GM12878 (cell line): Measurements from ENCODE around the gene NTSR1. TPM values are rescaled to one million over a fixed set of nuclear protein-coding genes. Genes with fewer than 3 reads are reported as not detected.

ENCODE experiments used
- ATAC-seq: fragments of 200-7000 bp; cut with Tn5 transposase; 3 replicates; pipeline ENCODE4 v1.9.1; 2020; ENCODE audit warnings: mild to moderate bottlenecking, moderate library complexity
- BruUV-seq: library from RNA; stranded (reverse); fragments of 400-500 nt; replicated peaks from 2 replicates; lab custom pipeline; 2021; lab: Mats Ljungman, UMichigan
- CTCF ChIA-PET: fragments of 300-600 bp; sonication (Branson Sonifier 250); formaldehyde crosslinking; extraction: SDS; loops from one replicate; lab custom pipeline; 2021; ENCODE audit warnings: inconsistent platforms; lab: Yijun Ruan, JAX
- POLR2A ChIA-PET: fragments of 350-600 bp; formaldehyde crosslinking; extraction: SDS; loops from one replicate; lab custom pipeline; 2021; ENCODE audit warnings: inconsistent platforms; lab: Charles Lee
- RAD21 ChIA-PET: fragments of 300-600 bp; sonication (Branson Sonifier 250); formaldehyde crosslinking; loops from one replicate; lab custom pipeline; 2023; ENCODE audit warnings: antibody characterized with exemption; ENCODE audit not compliant: unreplicated experiment; lab: Charles Lee
- SMC1A ChIA-PET: fragments of 300-600 bp; sonication (Branson Sonifier 250); formaldehyde crosslinking; loops from one replicate; lab custom pipeline; 2023; ENCODE audit not compliant: unreplicated experiment, uncharacterized antibody; lab: Charles Lee
- DNase-seq: peaks from one replicate; pipeline ENCODE4 v3.0.0-alpha.2; 2011; ENCODE audit warnings: low read depth, low spot score
- FAIRE-seq: peaks from 3 replicates; lab custom pipeline; 2011; peaks lifted over from hg19 to GRCh38; lab: Jason Lieb, UNC
- H2AFZ ChIP-seq: 2 replicates; pipeline ENCODE4 v1.6.0; 2011; ENCODE audit warnings: low read depth, low read length, control low read depth; ENCODE audit not compliant: control insufficient read depth
- H3K27ac ChIP-seq: 2 replicates; pipeline ENCODE4 v1.5.1; 2011; ENCODE audit warnings: control low read depth; ENCODE audit not compliant: control insufficient read depth, insufficient read depth
- H3K27me3 ChIP-seq, 2 experiments: replicated peaks in 1 of 2; 2 replicates each; pipeline versions ENCODE4 v1.6.0 to v1.6.1; 2011; ENCODE audit warnings: low read length in 1 of 2; ENCODE audit not compliant: control insufficient read depth in 2 of 2, insufficient read depth in 2 of 2
- H3K36me3 ChIP-seq, 2 experiments: 2 replicates each; pipeline ENCODE4 v1.5.1; 2011; ENCODE audit warnings: low read length in 1 of 2; ENCODE audit not compliant: control insufficient read depth in 2 of 2, insufficient read depth in 2 of 2
- H3K4me1 ChIP-seq: 2 replicates; pipeline ENCODE4 v1.6.1; 2011; ENCODE audit warnings: mild to moderate bottlenecking, low read length, moderate library complexity, mixed read lengths; ENCODE audit not compliant: control insufficient read depth, insufficient read depth
- H3K4me2 ChIP-seq: 2 replicates; pipeline ENCODE4 v1.6.0; 2011; ENCODE audit warnings: control low read depth; ENCODE audit not compliant: control insufficient read depth, insufficient read depth
- H3K4me3 ChIP-seq: fragments of 200-600 bp; sonication (generic); 2 replicates; pipeline ENCODE4 v1.5.1; 2016
- H3K79me2 ChIP-seq: 2 replicates; pipeline ENCODE4 v1.6.0; 2011; ENCODE audit warnings: low read length; ENCODE audit not compliant: control insufficient read depth, insufficient read depth
- H3K9ac ChIP-seq: 2 replicates; pipeline ENCODE4 v1.8.0; 2011; ENCODE audit warnings: low read length, control low read depth, mixed read lengths; ENCODE audit not compliant: control insufficient read depth, insufficient read depth
- H3K9me3 ChIP-seq: replicated peaks from 3 replicates; pipeline ENCODE4 v1.5.1; 2011; ENCODE audit warnings: mild to moderate bottlenecking, low read length; ENCODE audit not compliant: control insufficient read depth, insufficient read depth
- H4K20me1 ChIP-seq: 2 replicates; pipeline ENCODE4 v1.6.0; 2011; ENCODE audit not compliant: control insufficient read depth, insufficient read depth
- BCL11A ChIP-seq: IDR thresholded peaks from 2 replicates; pipeline ENCODE4 v1.6.1; 2011; ENCODE audit warnings: low read depth, low read length
- BMI1 ChIP-seq: fragments of 450-650 bp; IDR thresholded peaks from 2 replicates; pipeline ENCODE4 v1.6.1; 2016; ENCODE audit warnings: mild to moderate bottlenecking, moderate library complexity, borderline replicate concordance
- CBX3 ChIP-seq: fragments of 200-600 bp; sonication (generic); IDR thresholded peaks from 2 replicates; pipeline ENCODE4 v1.6.1; 2016; ENCODE audit warnings: low read depth, borderline replicate concordance
- CEBPZ ChIP-seq: fragments of 150-350 bp; IDR thresholded peaks from 2 replicates; pipeline ENCODE4 v1.6.1; 2016; ENCODE audit warnings: low read depth, low read length
- JUNB ChIP-seq: IDR thresholded peaks from 2 replicates; pipeline ENCODE4 v1.6.1; 2016; ENCODE audit warnings: antibody characterized with exemption, mild to moderate bottlenecking
- KLF5 ChIP-seq: fragments of 450-650 bp; IDR thresholded peaks from 2 replicates; pipeline ENCODE4 v1.6.1; 2014; ENCODE audit warnings: mild to moderate bottlenecking; ENCODE audit not compliant: partially characterized antibody
- LARP7 ChIP-seq: fragments of 450-650 bp; IDR thresholded peaks from 2 replicates; pipeline ENCODE4 v1.6.1; 2017; ENCODE audit warnings: mild to moderate bottlenecking
- MLLT1 ChIP-seq: fragments of 450-650 bp; IDR thresholded peaks from 2 replicates; pipeline ENCODE4 v1.6.1; 2016; ENCODE audit warnings: mild to moderate bottlenecking
- NR2F1 ChIP-seq: fragments of 450-650 bp; conservative IDR thresholded peaks from 2 replicates; pipeline ENCODE4 v1.6.1; 2017; ENCODE audit warnings: mild to moderate bottlenecking
- PKNOX1 ChIP-seq: fragments of 450-650 bp; IDR thresholded peaks from 2 replicates; pipeline ENCODE4 v1.6.1; 2016; ENCODE audit warnings: mild to moderate bottlenecking
- ZNF274 ChIP-seq: IDR thresholded peaks from one replicate; pipeline ENCODE4 v1.8.0; 2011; ENCODE audit not compliant: insufficient read length, insufficient read depth
- ZNF687 ChIP-seq: fragments of 450-650 bp; IDR thresholded peaks from 2 replicates; pipeline ENCODE4 v1.6.1; 2017; ENCODE audit warnings: mild to moderate bottlenecking, moderate library complexity
- WGBS: methylation state at CpG from one replicate; pipeline ENCODE4 v1.1.6; 2016; ENCODE audit warnings: low lambda C conversion rate; ENCODE audit not compliant: insufficient replicate concordance, insufficient coverage; ENCODE audit errors: missing lambda C conversion rate; 5-methylcytosine and 5-hydroxymethylcytosine counted together
- in situ Hi-C: fragments of 300-500 bp; cut with MboI; formaldehyde crosslinking; loops from 9 replicates; pipeline ENCODE4 v1.14.3; 2018; ENCODE audit warnings: mixed read lengths
- intact Hi-C: fragments of 100-400 bp; cut with micrococcal nuclease; formaldehyde crosslinking; loops from one replicate; pipeline ENCODE4 v1.14.2; 2022; ENCODE audit not compliant: unreplicated experiment
- polyA plus RNA-seq, 11 experiments: library from polyadenylated mRNA; depleted of rRNA in 4 of 11; unstranded in 6 of 11; stranded (reverse) in 5 of 11; fragments of >200 nt; fragmentation: Nextera tagmentation in 4 of 11; fragmentation: Illumina TruSeq in 1 of 11; extraction: Ambion mirVana in 4 of 11; extraction: Trizol in 1 of 11; gene quantifications; 1 replicate in 1 of 11; 2 replicates in 10 of 11; pipeline versions ENCODE4 v1.2.1 to v1.2.3, GENCODE V29; 2011 to 2016; ENCODE audit warnings: inconsistent platforms in 2 of 11, missing spikeins in 2 of 11, low read depth in 1 of 11
- total RNA-seq, 4 experiments: library from RNA; depleted of rRNA in 3 of 4; stranded (reverse); fragments of >200 nt in 3 of 4; fragmentation: Illumina TruSeq in 1 of 4; extraction: Trizol in 1 of 4; gene quantifications; 2 replicates each; pipeline versions ENCODE4 v1.2.1 to v1.2.3, GENCODE V29; 2013 to 2021

The NTSR1 gene
- total and polyA plus RNA-seq, 10 of the 15 experiments (the other 5 are each of a cell fraction or from before 2014, with no cell fraction given) = not detected

- DNase-seq (no peak), FAIRE-seq (no peak), ATAC-seq (no peak)
- ChIA-PET CTCF (interaction anchor here (0.6 to 2.7 kb wide), 18 partner anchors 10 to 967 kb away, joined by 3 to 24 read pairs (median 6); no protein-coding TSS in a partner anchor), SMC1A (interaction anchor here (0.9 to 2.0 kb wide), 6 partner anchors 15 to 291 kb away, joined by 3 to 5 read pairs (median 3); no protein-coding TSS in a partner anchor), RAD21 (interaction anchor here (0.7 to 2.1 kb wide), 8 partner anchors 15 to 383 kb away, joined by 3 to 10 read pairs (median 6); no protein-coding TSS in a partner anchor), POLR2A (interaction anchor here (1.5 kb wide), 1 partner anchor 292 kb away, joined by 5 read pairs; no protein-coding TSS in a partner anchor)
- Histone ChIP-seq H3K27me3 (peaks cover 0 to 1% of the 10 kb centered on the region in 2 experiments; a peak in 2 of 4 replicates), H3K9ac (no peak overlapping the region), H4K20me1 (no peaks in the 10 kb centered on the region), H3K4me1 (peaks cover 18% of the 10 kb centered on the region), H2AFZ (no peak overlapping the region), H3K27ac (no peak overlapping the region), H3K4me2 (no peak overlapping the region), H3K9me3 (no peaks in the 10 kb centered on the region; the same call in 2 of the 3 replicates), H3K79me2 (peaks cover 5% of the 10 kb centered on the region), H3K36me3 (no peaks in the 10 kb centered on the region), H3K4me3 (no peak overlapping the region)
- 26% methylated on average over 9 of the region's 9 CpGs for WGBS
- intact Hi-C loops = loop anchor here (5.0 kb wide), 2 partner anchors 385 to 490 kb away; partner anchors contain the start of genes ADRM1 and CABLES2
- in situ Hi-C loops = loop anchor here (5.0 to 10.0 kb wide), 3 partner anchors 138 to 290 kb away; no protein-coding TSS in a partner anchor
- no TSS peak for BruUV-seq
- TF ChIP-seq PKNOX1 (no peak), CBX3 (no peak), BMI1 (no peak), ZNF687 (no peak), MLLT1 (no peak), ZNF274 (no peak), JUNB (no peak), CEBPZ (no peak), BCL11A (no peak), NR2F1 (no peak), KLF5 (no peak), LARP7 (no peak)
Measured at GRCh38 chr20:62792182-62792939, 83.7 kb downstream of the NTSR1 start.
